Heart right ventricle (tissue), 16 donors: ENCODE measurements around the gene EVC. TPM values are rescaled to one million over a fixed set of nuclear protein-coding genes. Genes with fewer than 3 reads are reported as not detected.
"Not testable (repeated sequence)": the region's sequence is repeated elsewhere in the genome, so short reads cannot be mapped to it uniquely, and the experiment has no call there.

Experiments used
- ATAC-seq, 8 donors: fragments of 200-7000 bp; cut with Tn5 transposase; one replicate each; pipeline ENCODE4 v1.9.1; 2020; ENCODE audit warnings: mild to moderate bottlenecking in 8 of 8, moderate library complexity in 8 of 8, moderate number of reproducible peaks in 1 of 8
- DNase-seq, 2 donors: peaks; one replicate each; pipeline ENCODE4 v3.0.0-alpha.2; 2020
- H3K27ac ChIP-seq, 10 donors: fragments of 200-600 bp; sonication (generic) in 2 of 10; one replicate each; pipeline versions ENCODE4 v1.5.0 to v1.8.0; 2020 to 2022; ENCODE audit warnings: mild to moderate bottlenecking in 3 of 10
- H3K27me3 ChIP-seq, 7 donors: fragments of 200-600 bp; one replicate each; pipeline ENCODE4 v1.8.0; 2021 to 2022; ENCODE audit warnings: mild to moderate bottlenecking in 2 of 7
- H3K36me3 ChIP-seq, 9 donors: fragments of 200-600 bp; sonication (generic) in 1 of 9; one replicate each; pipeline versions ENCODE4 v1.5.0 to v1.8.0; 2020 to 2022; ENCODE audit warnings: mild to moderate bottlenecking in 2 of 9
- H3K4me1 ChIP-seq, 9 donors: fragments of 200-600 bp; sonication (generic) in 1 of 9; one replicate each; pipeline versions ENCODE4 v1.5.0 to v1.8.0; 2020 to 2022; ENCODE audit warnings: mild to moderate bottlenecking in 4 of 9
- H3K4me3 ChIP-seq, 10 donors: fragments of 200-600 bp; sonication (generic) in 2 of 10; one replicate each; pipeline versions ENCODE4 v1.5.0 to v1.8.0; 2020 to 2022; ENCODE audit warnings: mild to moderate bottlenecking in 7 of 10, moderate library complexity in 2 of 10
- H3K9me3 ChIP-seq, 11 donors: fragments of 200-600 bp in 10 of 11; sonication (generic) in 2 of 11; one replicate each; pipeline versions ENCODE4 v1.5.0 to v1.8.0; 2013 to 2022; ENCODE audit warnings: mild to moderate bottlenecking in 2 of 11, control low read depth in 1 of 11, moderate library complexity in 1 of 11
- CTCF ChIP-seq, 9 donors: fragments of 200-600 bp; sonication (generic) in 2 of 9; IDR thresholded peaks; one replicate each; pipeline versions ENCODE4 v1.5.0 to v1.8.0; 2021 to 2022; ENCODE audit warnings: antibody characterized with exemption in 9 of 9, mild to moderate bottlenecking in 5 of 9, moderate library complexity in 1 of 9
- WGBS, 2 donors: extraction: QIAGEN DNeasy Blood & Tissue Kit; methylation state at CpG; one replicate each; pipeline ENCODE4 v1.1.7; 2013; ENCODE audit warnings: inconsistent platforms in 1 of 2; 5-methylcytosine and 5-hydroxymethylcytosine counted together
- intact Hi-C, 10 donors: fragments of 100-400 bp; cut with DNase I; formaldehyde crosslinking; loops; one replicate each; pipeline versions ENCODE4 v1.11.1 to v1.14.2; 2022
- polyA plus RNA-seq, 2 donors: library from polyadenylated mRNA; stranded (reverse); fragments of 200-250 nt; gene quantifications; one replicate each; pipeline ENCODE4 v1.2.3, GENCODE V29; 2013
- total RNA-seq, 10 donors: library from RNA; stranded (reverse); fragmentation: NEBNext Ultra II Directional in 3 of 10; extraction: Animal tissue kit (Norgen Biotek cat#: 25700) in 3 of 10; gene quantifications; one replicate each; pipeline versions ENCODE4 v1.2.1 to v1.2.4, GENCODE V29; 2021 to 2023
- donor health status: Arrhythmogenic right ventricular cardiomyopathy.
- donor health status: ischemic (EF 13 %, LVEDD 7.1; RV severe dilation, severe dysfunction).
- donor health status: healthy with polysubstance abuse.
- donor health status: DM: no; HTN: yes; CAD: no.
- donor health status: DM: no; HTN: no; CAD: no.
- donor health status: ischemic (EF 25% LVEDD 6.9; RV normal size, moderate dysfunction).
- donor health status: ischemic (EF 25% LVEDD 5.7; RV mildly dilated, moderate dysfunction).
- donor health status: healthy.
- donor health status: DM: yes; HTN: yes; CAD: no.
- donor health status: Ischemic cardiomyopathy.
- donor health status: ischemic (EF 35%, LVEDD 5.7; RV mildly dilated, moderate dysfunction).
- donor health status: nonischemic (EF 11% LVEDD 7.7; RV severe dilation, severe dysfunction).
- donor health status: DM: yes; HTN: yes; CAD: no.
- donor health status: PGD.
- donor health status: ischemic (EF 29% LVEDD 5.4; RV normal size, mild dysfunction).
- donor health status: nonischemic (EF 23%, LVEDD 6.1; RV moderate dilation, normal function).

EVC gene
- total and polyA plus RNA-seq, 12 donors: 0.97 to 7.5 (median 4.8) TPM

GRCh38 chr4:5826437-5827107 lies 115.6 kb downstream of the EVC start:
- Histone ChIP-seq H3K4me3 (no peak overlapping the region), H3K36me3 (peaks cover 0 to 15% (median 0%) of the 10 kb centered on the region in 9 donors), H3K27me3 (no peaks in the 10 kb centered on the region), H3K9me3 (no peaks in the 10 kb centered on the region), H3K4me1 (peaks cover 0 to 20% (median 6%) of the 10 kb centered on the region in 9 donors), H3K27ac (no peak overlapping the region)
- 57 to 65% methylated on average over 5 of the region's 5 CpGs for WGBS, 2 donors
- TF ChIP-seq CTCF (IDR thresholded peaks at IDR 0.05): no peak
- intact Hi-C loops: loop anchor here in 2 of 10 donors (10.0 kb wide), 2 partner anchors 138 to 148 kb away; no protein-coding TSS in a partner anchor
- DNase-seq (no peak), ATAC-seq (peak in 2 of 8 donors; percentile 30 to 59)

DNA sequence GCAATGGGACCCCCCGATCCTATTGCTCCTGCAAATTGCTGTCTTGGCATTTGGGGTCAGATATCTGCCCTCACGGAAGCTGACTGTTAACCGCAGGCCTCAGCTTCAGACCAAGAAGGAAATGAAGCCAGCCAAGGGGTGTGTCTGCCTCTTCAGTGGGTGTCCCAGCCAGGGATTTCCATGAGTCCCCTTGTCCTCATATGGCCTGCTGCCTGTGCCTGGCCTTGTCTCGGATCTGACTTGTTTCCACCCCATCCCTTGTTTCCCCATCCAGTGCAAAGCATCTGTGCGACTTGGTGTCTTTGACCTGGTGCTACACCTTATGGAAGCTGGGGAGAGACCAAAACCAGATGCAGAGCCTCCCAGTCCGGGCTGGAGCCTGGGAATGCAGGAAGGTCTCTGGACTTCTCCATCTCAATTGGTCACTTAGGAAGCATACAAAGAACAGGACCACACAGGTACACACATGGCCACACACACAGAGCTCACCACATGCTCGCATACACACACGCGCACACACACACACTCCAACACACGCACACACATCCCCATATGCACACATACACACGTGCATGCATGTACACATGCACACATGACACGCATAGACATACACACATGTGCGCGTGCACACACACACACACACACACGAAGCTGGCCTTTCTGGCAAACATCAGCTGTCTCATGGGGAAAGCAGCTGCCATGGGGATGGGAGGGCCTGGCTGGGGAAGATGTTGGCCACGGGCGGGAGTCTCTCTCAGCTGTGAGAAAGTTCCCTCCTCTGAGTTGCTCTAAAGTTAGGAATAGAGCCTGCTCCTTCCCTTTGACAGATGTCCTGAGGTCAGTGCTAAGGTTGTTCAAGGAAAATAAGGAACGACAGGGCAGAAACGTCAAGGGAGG lies 116.4 kb downstream of the EVC start:
- H3K4me1 ChIP-seq: peaks cover 0 to 20% (median 6%) of the 10 kb centered on the region in 9 donors
- TF ChIP-seq CTCF (IDR thresholded peaks at IDR 0.05): no peak
- 58 to 62% methylated on average over 19 of the region's 19 CpGs for WGBS, 2 donors
- peaks cover 0 to 7% (median 0%) of the 10 kb centered on the region in 9 donors for H3K36me3 ChIP-seq
- no peak overlapping the region for H3K27ac ChIP-seq
- no peak overlapping the region for H3K4me3 ChIP-seq
- DNase-seq (no peak), ATAC-seq (peak; percentile 45 to 75 (median 60))
- H3K9me3 ChIP-seq: no peaks in the 10 kb centered on the region
- intact Hi-C loops: loop anchor here in 2 of 10 donors (10.0 kb wide), 2 partner anchors 137 to 147 kb away; no protein-coding TSS in a partner anchor
- no peaks in the 10 kb centered on the region for H3K27me3 ChIP-seq

- Histone ChIP-seq H3K27me3 (no peaks in the 10 kb centered on the region), H3K36me3 (peaks cover 0 to under 1% (median 0%) of the 10 kb centered on the region in 9 donors), H3K4me1 (peaks cover 0 to 20% (median 6%) of the 10 kb centered on the region in 9 donors), H3K27ac (no peak overlapping the region), H3K9me3 (no peaks in the 10 kb centered on the region), H3K4me3 (no peak overlapping the region)
- no peak for TF ChIP-seq CTCF (IDR thresholded peaks at IDR 0.05)
- intact Hi-C loops: loop anchor here in 2 of 10 donors (10.0 kb wide), 2 partner anchors 137 to 147 kb away; no protein-coding TSS in a partner anchor
- DNase-seq (no peak), ATAC-seq (peak in 4 of 8 donors; percentile 12 to 28 (median 26))
- 73 to 81% methylated on average over 11 of the region's 11 CpGs for WGBS, 2 donors
Observed at GRCh38 chr4:5828005-5828391, 117.0 kb downstream of the EVC start.

GRCh38 chr4:5836943-5837342 lies 125.9 kb downstream of the EVC start:
- DNase-seq: no peak
- Histone ChIP-seq H3K36me3 (no peaks in the 10 kb centered on the region), H3K9me3 (no peaks in the 10 kb centered on the region), H3K4me1 (peaks cover 0 to 20% (median 7%) of the 10 kb centered on the region in 9 donors), H3K27me3 (peaks cover 0 to 3% (median 0%) of the 10 kb centered on the region in 7 donors), H3K27ac (no peak overlapping the region), H3K4me3 (no peak overlapping the region)
- intact Hi-C loops: no loop called here
- 42 to 49% methylated on average over 3 of the region's 3 CpGs for WGBS, 2 donors
- no peak for ATAC-seq
- TF ChIP-seq CTCF (IDR thresholded peaks at IDR 0.05): no peak

DNA sequence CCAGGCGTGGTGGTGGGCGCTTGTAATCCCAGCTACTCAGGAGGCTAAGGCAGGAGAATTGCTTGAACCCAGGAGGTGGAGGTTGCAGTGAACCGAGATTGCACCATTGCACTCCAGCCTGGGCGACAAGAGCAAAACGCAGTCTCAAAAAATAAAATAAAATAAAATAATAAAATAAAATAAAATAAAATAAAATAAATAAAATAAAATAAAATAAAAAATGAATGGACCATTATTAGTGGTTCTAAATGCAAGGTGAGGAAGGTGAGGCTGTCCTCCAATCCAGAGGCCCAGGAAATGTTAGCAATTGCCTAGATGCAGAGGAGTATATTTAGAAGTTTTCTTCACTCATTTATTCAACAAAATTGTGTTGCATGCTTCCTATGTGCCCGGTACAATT lies 126.5 kb downstream of the EVC start:
- H3K9me3 ChIP-seq, H3K36me3 ChIP-seq, intact Hi-C loops, H3K27ac ChIP-seq, H3K27me3 ChIP-seq, ATAC-seq, H3K4me3 ChIP-seq, DNase-seq: not testable (repeated sequence)
- 87 to 98% methylated on average over 6 of the region's 6 CpGs for WGBS, 2 donors
- H3K4me1 ChIP-seq: peaks cover 0 to 20% (median 7%) of the 10 kb centered on the region in 9 donors
